ENCODE results near the gene TGFBR3.

DNA sequence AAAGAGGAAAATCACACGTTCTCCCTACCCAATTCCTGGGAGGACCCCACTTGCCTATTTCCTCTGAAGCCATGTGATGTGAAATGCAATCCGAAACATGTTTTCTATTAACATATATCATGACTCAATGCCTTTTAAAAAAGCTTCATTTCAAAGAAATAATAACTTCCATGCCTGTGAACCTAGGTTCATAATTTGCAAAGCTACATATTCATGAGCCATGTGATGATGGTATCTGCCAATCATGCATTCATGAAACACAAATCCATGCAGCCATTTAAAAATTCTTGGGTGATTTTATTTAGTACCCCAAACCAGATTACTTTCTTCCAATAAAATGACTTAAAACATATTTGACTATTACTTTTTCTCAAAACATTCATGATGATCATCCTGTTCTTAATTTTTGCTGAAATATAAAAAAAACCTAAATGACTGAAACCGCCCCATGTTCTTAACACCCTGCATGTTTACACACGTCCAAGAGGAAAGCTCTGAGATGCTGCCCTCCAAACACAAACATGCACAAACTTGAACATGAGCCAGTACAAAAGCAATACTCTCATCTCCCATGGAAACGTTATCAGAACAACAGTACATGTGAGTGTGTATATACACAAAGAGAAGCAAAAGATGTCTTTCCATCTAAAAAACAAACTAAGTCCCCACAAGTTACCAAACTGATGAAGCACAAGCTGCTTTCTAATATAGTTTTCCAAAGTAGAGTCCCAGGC is 140.1 kb downstream of the TGFBR3 start:
- TF ChIP-seq, protein P1, sequence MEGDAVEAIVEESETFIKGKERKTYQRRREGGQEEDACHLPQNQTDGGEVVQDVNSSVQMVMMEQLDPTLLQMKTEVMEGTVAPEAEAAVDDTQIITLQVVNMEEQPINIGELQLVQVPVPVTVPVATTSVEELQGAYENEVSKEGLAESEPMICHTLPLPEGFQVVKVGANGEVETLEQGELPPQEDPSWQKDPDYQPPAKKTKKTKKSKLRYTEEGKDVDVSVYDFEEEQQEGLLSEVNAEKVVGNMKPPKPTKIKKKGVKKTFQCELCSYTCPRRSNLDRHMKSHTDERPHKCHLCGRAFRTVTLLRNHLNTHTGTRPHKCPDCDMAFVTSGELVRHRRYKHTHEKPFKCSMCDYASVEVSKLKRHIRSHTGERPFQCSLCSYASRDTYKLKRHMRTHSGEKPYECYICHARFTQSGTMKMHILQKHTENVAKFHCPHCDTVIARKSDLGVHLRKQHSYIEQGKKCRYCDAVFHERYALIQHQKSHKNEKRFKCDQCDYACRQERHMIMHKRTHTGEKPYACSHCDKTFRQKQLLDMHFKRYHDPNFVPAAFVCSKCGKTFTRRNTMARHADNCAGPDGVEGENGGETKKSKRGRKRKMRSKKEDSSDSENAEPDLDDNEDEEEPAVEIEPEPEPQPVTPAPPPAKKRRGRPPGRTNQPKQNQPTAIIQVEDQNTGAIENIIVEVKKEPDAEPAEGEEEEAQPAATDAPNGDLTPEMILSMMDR (IDR thresholded peaks at IDR 0.05; ENCODE audit: low read length), result no peak
- TF ChIP-seq EZH2 (IDR thresholded peaks at IDR 0.05; ENCODE audit: borderline replicate concordance, low read length), result no peak
